Osteoblast (primary cell): ENCODE data around the gene SH3RF1. TPM values are rescaled to one million over a fixed set of nuclear protein-coding genes. Genes with fewer than 3 reads are reported as not detected.
A peak's percentile ranks its signal among the peaks of the same experiment; 100 is the strongest.

Experiments used
- DNase-seq: peaks from one replicate; pipeline ENCODE4 v3.0.0; 2011; ENCODE audit warnings: low spot score, mixed read lengths; ENCODE audit not compliant: insufficient read length; ENCODE audit errors: missing footprints
- H2AFZ ChIP-seq: 2 replicates; pipeline ENCODE4 v1.6.0; 2011; ENCODE audit warnings: mild to moderate bottlenecking, low read length
- H3K27ac ChIP-seq: 2 replicates; pipeline ENCODE4 v1.5.1; 2011; ENCODE audit warnings: mild to moderate bottlenecking, low read depth, low read length, moderate library complexity
- H3K27me3 ChIP-seq: 2 replicates; pipeline ENCODE4 v1.6.0; 2012; ENCODE audit warnings: mild to moderate bottlenecking, control low read depth, inconsistent platforms, low read length, moderate library complexity; ENCODE audit not compliant: insufficient read depth
- H3K36me3 ChIP-seq: 2 replicates; pipeline ENCODE4 v1.5.1; 2011; ENCODE audit warnings: mild to moderate bottlenecking, low read length, control low read depth, moderate library complexity; ENCODE audit not compliant: insufficient read depth
- H3K4me1 ChIP-seq: 2 replicates; pipeline ENCODE4 v1.5.1; 2011; ENCODE audit warnings: mild to moderate bottlenecking, low read length, control low read depth, moderate library complexity; ENCODE audit not compliant: insufficient read depth
- H3K4me2 ChIP-seq: 2 replicates; pipeline ENCODE4 v1.6.0; 2011; ENCODE audit warnings: mild to moderate bottlenecking, low read length; ENCODE audit not compliant: insufficient read depth
- H3K4me3 ChIP-seq: fragments of 200-600 bp; sonication (generic); 3 replicates; pipeline ENCODE4 v1.5.1; 2012; ENCODE audit warnings: mild to moderate bottlenecking, low read length, inconsistent platforms; ENCODE audit not compliant: insufficient read depth
- H3K79me2 ChIP-seq: 2 replicates; pipeline ENCODE4 v1.6.0; 2012; ENCODE audit warnings: mild to moderate bottlenecking, low read length, control low read depth, inconsistent platforms; ENCODE audit not compliant: insufficient read depth
- H3K9me3 ChIP-seq: 2 replicates; pipeline ENCODE4 v1.5.1; 2011; ENCODE audit warnings: low read depth, low read length, control low read depth
- H4K20me1 ChIP-seq: 2 replicates; pipeline ENCODE4 v1.6.0; 2012; ENCODE audit warnings: mild to moderate bottlenecking, low read length, control low read depth; ENCODE audit not compliant: insufficient read depth
- CTCF ChIP-seq: IDR thresholded peaks from 2 replicates; pipeline ENCODE4 v1.5.1; 2011; ENCODE audit warnings: mild to moderate bottlenecking, low read depth, low read length, moderate library complexity; ENCODE audit errors: extremely low read depth
- total RNA-seq: library from RNA; depleted of rRNA; stranded (reverse); fragments of >200 nt; gene quantifications from 2 replicates; pipeline ENCODE4 v1.2.3, GENCODE V29; 2012

The SH3RF1 gene
- total RNA-seq, 1 donor = 37.6 TPM

- Histone ChIP-seq H3K36me3 (peaks cover 64% of the 10 kb centered on the region), H3K27me3 (no peaks in the 10 kb centered on the region), H3K4me1 (peaks cover 70% of the 10 kb centered on the region), H2AFZ (no peak overlapping the region), H3K4me2 (peak overlapping the region; percentile 32), H4K20me1 (peaks cover 88% of the 10 kb centered on the region), H3K79me2 (peaks cover 100% of the 10 kb centered on the region), H3K4me3 (no peak overlapping the region), H3K9me3 (no peaks in the 10 kb centered on the region), H3K27ac (no peak overlapping the region)
- no peak for TF ChIP-seq CTCF
- no peak for DNase-seq
These were observed 6.9 kb downstream of the SH3RF1 start for GRCh38 chr4:169263791-169264392.

GRCh38 chr4:169260217-169260866 is 10.4 kb downstream of the SH3RF1 start:
- Histone ChIP-seq H3K27ac (peak overlapping the region; percentile 41), H3K36me3 (peaks cover 42% of the 10 kb centered on the region), H3K4me3 (peak overlapping the region; percentile 28), H4K20me1 (peaks cover 77% of the 10 kb centered on the region), H3K79me2 (peaks cover 99% of the 10 kb centered on the region), H3K4me2 (peak overlapping the region; percentile 58), H3K4me1 (peaks cover 78% of the 10 kb centered on the region), H3K9me3 (no peaks in the 10 kb centered on the region), H2AFZ (no peak overlapping the region), H3K27me3 (no peaks in the 10 kb centered on the region)
- TF ChIP-seq CTCF = no peak
- DNase-seq = no peak

- no peak overlapping the region for H3K27ac ChIP-seq
- no peak overlapping the region for H3K4me3 ChIP-seq
- no peaks in the 10 kb centered on the region for H3K9me3 ChIP-seq
- peaks cover 86% of the 10 kb centered on the region for H3K4me1 ChIP-seq
- H3K36me3 ChIP-seq = peaks cover 31% of the 10 kb centered on the region
- no peak for TF ChIP-seq CTCF
- no peak for DNase-seq
- peaks cover 75% of the 10 kb centered on the region for H4K20me1 ChIP-seq
- peaks cover 92% of the 10 kb centered on the region for H3K79me2 ChIP-seq
- H3K27me3 ChIP-seq = no peaks in the 10 kb centered on the region
- H2AFZ ChIP-seq = no peak overlapping the region
- peak overlapping the region; percentile 58 for H3K4me2 ChIP-seq
These were observed 11.5 kb downstream of the SH3RF1 start for GRCh38 chr4:169259271-169259670.

- H2AFZ ChIP-seq = no peak overlapping the region
- no peak for TF ChIP-seq CTCF
- H3K27me3 ChIP-seq = no peaks in the 10 kb centered on the region
- H3K4me2 ChIP-seq = peak overlapping the region; percentile 59
- peaks cover 24% of the 10 kb centered on the region for H3K36me3 ChIP-seq
- H3K9me3 ChIP-seq = no peaks in the 10 kb centered on the region
- no peak overlapping the region for H3K4me3 ChIP-seq
- DNase-seq = no peak
- peak overlapping the region; percentile 34 for H3K27ac ChIP-seq
- peaks cover 90% of the 10 kb centered on the region for H3K79me2 ChIP-seq
- peaks cover 88% of the 10 kb centered on the region for H3K4me1 ChIP-seq
- peaks cover 75% of the 10 kb centered on the region for H4K20me1 ChIP-seq
These were observed 12.6 kb downstream of the SH3RF1 start for GRCh38 chr4:169258141-169258540.
